Measurements from ENCODE around the gene YBX3.
A peak's percentile ranks its signal among the peaks of the same experiment; 100 is the strongest.

The YBX3 gene

GRCh38 chr12:10697156-10697555 is 26.0 kb downstream of the YBX3 start:
- TF ChIP-seq, protein P1, sequence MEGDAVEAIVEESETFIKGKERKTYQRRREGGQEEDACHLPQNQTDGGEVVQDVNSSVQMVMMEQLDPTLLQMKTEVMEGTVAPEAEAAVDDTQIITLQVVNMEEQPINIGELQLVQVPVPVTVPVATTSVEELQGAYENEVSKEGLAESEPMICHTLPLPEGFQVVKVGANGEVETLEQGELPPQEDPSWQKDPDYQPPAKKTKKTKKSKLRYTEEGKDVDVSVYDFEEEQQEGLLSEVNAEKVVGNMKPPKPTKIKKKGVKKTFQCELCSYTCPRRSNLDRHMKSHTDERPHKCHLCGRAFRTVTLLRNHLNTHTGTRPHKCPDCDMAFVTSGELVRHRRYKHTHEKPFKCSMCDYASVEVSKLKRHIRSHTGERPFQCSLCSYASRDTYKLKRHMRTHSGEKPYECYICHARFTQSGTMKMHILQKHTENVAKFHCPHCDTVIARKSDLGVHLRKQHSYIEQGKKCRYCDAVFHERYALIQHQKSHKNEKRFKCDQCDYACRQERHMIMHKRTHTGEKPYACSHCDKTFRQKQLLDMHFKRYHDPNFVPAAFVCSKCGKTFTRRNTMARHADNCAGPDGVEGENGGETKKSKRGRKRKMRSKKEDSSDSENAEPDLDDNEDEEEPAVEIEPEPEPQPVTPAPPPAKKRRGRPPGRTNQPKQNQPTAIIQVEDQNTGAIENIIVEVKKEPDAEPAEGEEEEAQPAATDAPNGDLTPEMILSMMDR (IDR thresholded peaks at IDR 0.05; ENCODE audit: low read depth, low read length, missing control alignments): no peak
- H3K4me3 ChIP-seq (ENCODE audit: low read depth, low read length): no peak overlapping the region
- DNase-seq (ENCODE audit: low read depth): no peak
- in situ Hi-C loops (cut with HindIII; ENCODE audit: low sequenced_read_pairs): no loop called here

DNA sequence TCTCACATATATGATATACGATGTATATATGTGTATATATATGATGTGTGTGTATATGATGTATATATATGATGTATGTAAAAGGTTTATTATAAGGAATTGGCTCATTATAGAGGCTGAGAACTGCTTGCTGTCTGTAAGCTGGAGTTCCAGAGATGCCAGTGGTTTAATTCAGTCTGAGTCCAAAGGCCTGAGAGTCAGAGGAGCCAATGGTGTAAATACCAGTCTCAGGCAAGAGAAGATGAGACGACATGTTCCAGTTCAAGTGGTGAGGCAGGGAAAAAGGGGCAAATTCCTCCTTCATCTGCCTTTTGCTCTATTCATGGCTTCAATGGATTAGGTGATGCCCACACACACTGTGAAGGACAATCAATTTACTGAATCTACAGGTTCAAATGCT is 32.2 kb downstream of the YBX3 start:
- H3K4me3 ChIP-seq (ENCODE audit: low read depth, low read length): no peak overlapping the region
- no peak for DNase-seq (ENCODE audit: low read depth)
- in situ Hi-C loops (cut with HindIII; ENCODE audit: low sequenced_read_pairs): no loop called here
- TF ChIP-seq, protein P1 (IDR thresholded peaks at IDR 0.05; ENCODE audit: low read depth, low read length, missing control alignments): no peak

GRCh38 chr12:10689146-10689545 is 34.0 kb downstream of the YBX3 start:
- DNase-seq (ENCODE audit: low read depth): no peak
- TF ChIP-seq, protein P1 (IDR thresholded peaks at IDR 0.05; ENCODE audit: low read depth, low read length, missing control alignments): no peak
- in situ Hi-C loops (cut with HindIII; ENCODE audit: low sequenced_read_pairs): no loop called here
- H3K4me3 ChIP-seq (ENCODE audit: low read depth, low read length): no peak overlapping the region

- no peak overlapping the region for H3K4me3 ChIP-seq (ENCODE audit: low read depth, low read length)
- in situ Hi-C loops (cut with HindIII; ENCODE audit: low sequenced_read_pairs): no loop called here
- TF ChIP-seq, protein P1 (IDR thresholded peaks at IDR 0.05; ENCODE audit: low read depth, low read length, missing control alignments): no peak
- DNase-seq (ENCODE audit: low read depth): no peak
These were observed 35.1 kb downstream of the YBX3 start for GRCh38 chr12:10688042-10688441.

DNA sequence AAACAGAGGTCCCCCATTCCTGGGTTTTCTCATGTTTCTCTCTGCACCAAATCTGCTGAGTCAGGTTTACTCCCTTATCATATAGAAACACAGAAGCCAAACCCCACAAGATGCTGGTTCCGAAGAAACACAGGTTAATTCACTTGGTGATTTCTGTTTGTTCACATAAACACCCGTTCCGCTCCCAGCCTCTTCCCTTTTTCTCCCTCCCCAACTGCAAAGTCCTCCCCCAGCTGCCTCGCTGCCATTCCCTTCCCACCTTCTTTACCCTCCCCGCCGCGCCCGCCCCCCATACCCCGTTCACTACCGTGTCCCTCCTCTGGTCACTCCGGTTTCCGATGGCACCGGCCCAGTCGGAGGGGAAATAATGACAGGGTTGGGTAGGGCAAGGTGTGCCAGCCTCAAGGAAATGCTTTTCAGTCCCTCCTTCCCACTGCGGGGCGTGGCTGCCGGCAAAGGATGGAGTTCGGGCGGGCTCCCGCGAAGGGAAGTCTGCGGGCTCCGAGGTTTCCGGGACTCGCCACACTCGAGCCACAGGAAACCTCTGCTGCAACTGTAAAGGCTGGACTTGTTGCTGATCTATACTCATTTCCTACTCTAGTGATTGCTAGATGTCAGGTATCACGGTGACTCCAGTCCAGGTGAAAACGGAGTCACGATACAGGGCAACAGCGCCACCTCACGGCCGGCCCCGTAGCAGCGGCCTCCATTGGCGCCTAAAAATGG is 49.3 kb downstream of the YBX3 start, which contains the start of gene STYK1:
Gene STYK1 (minus strand): TSS at position 394 of the 726 bp plus-strand sequence. CDS start 39,434 bp downstream, outside the sequence.
- in situ Hi-C loops (cut with HindIII; ENCODE audit: low sequenced_read_pairs): no loop called here

GRCh38 chr12:10672231-10672868 is 50.8 kb downstream of the YBX3 start:
- in situ Hi-C loops (cut with HindIII; ENCODE audit: low sequenced_read_pairs): no loop called here
- no peak overlapping the region for H3K4me3 ChIP-seq (ENCODE audit: low read depth, low read length)
- DNase-seq (ENCODE audit: low read depth): no peak
- TF ChIP-seq, protein P1 (IDR thresholded peaks at IDR 0.05; ENCODE audit: low read depth, low read length, missing control alignments): no peak

More for the DNA sequence above, 49.3 kb downstream of the YBX3 start, which contains the start of gene STYK1:
- TF ChIP-seq, protein P1 (IDR thresholded peaks at IDR 0.05; ENCODE audit: low read depth, low read length, missing control alignments): peak; percentile 93
- H3K4me3 ChIP-seq (ENCODE audit: low read depth, low read length): peak within 1 kb of the TSS; percentile 55
- peak; percentile 1 for DNase-seq (ENCODE audit: low read depth)
